ENCODE results near the gene ADGRV1. TPM values are rescaled to one million over a fixed set of nuclear protein-coding genes. Genes with fewer than 3 reads are reported as not detected.
"Not testable (repeated sequence)": the region's sequence is repeated elsewhere in the genome, so short reads cannot be mapped to it uniquely, and the experiment has no call there.

ADGRV1 gene
- total RNA-seq, 4 donors from 2014 or later: 1.9 to 11.3 TPM; not detected in 2

DNA sequence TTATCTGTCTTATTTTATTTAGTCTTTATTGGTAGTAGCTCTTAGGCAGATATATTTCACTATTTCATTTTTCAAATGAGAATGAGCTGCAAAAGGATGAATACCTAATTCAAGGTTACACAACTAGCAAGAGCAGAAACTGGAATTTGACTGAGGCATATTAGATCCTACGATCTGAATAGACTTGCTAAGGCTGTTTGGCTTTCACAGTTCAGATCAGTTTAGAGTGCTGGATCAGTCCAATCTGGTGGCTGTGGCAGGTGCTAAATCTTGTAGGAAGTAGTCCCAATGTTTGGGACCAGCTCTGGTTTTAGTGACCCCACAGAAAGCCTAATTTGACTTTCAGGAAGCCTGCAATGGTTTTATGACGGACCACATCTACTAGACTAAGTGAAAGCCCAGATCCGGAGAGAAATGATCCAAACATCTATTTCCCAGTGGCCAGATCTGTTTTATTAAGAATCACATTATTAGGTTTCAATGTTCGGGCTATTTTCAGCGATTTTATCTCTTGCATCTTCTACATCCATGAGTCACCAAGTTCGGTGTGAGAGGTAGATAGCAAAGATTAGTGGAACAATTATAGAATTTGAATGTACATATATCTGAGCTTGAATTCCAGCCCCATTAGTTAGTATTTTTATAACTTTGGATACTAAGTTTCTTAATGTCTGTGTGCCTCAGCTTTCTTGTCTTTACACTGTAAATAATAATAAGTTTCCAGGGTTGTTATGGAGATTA lies 359.5 kb downstream of the ADGRV1 start:
- intact Hi-C loops (cut with DNase I; ENCODE audit: low total_unique reads): no loop called here
- TF ChIP-seq POLR2A (IDR thresholded peaks at IDR 0.05): no peak
- no peak for TF ChIP-seq CTCF (IDR thresholded peaks at IDR 0.05)
- Histone ChIP-seq H3K36me3 (no peaks in the 10 kb centered on the region), H3K9me3 (no peaks in the 10 kb centered on the region), H3K27ac (no peak overlapping the region), H3K4me3 (no peak overlapping the region), H3K4me1 (no peaks in the 10 kb centered on the region), H3K27me3 (no peaks in the 10 kb centered on the region)
- no peak for DNase-seq

GRCh38 chr5:90921418-90921973 lies 362.9 kb downstream of the ADGRV1 start:
- intact Hi-C loops (cut with DNase I; ENCODE audit: low total_unique reads): no loop called here
- TF ChIP-seq POLR2A (IDR thresholded peaks at IDR 0.05): no peak
- H3K36me3 ChIP-seq: no peaks in the 10 kb centered on the region
- no peak overlapping the region for H3K4me3 ChIP-seq
- no peaks in the 10 kb centered on the region for H3K27me3 ChIP-seq
- no peaks in the 10 kb centered on the region for H3K9me3 ChIP-seq
- no peaks in the 10 kb centered on the region for H3K4me1 ChIP-seq
- DNase-seq: no peak
- H3K27ac ChIP-seq: no peak overlapping the region

DNA sequence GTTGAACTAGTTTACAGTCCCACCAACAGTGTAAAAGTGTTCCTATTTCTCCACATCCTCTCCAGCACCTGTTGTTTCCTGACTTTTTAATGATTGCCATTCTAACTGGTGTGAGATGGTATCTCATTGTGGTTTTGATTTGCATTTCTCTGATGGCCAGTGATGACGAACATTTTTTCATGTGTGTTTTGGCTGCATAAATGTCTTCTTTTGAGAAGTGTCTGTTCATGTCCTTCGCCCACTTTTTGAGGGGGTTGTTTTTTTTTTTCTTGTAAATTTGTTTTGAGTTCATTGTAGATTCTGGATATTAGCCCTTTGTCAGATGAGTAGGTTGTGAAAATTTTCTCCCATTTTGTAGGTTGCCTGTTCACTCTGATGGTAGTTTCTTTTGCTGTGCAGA lies 365.6 kb downstream of the ADGRV1 start:
- H3K9me3 ChIP-seq; H3K4me3 ChIP-seq; H3K27ac ChIP-seq; H3K36me3 ChIP-seq; H3K4me1 ChIP-seq; intact Hi-C loops (cut with DNase I; ENCODE audit: low total_unique reads); H3K27me3 ChIP-seq; DNase-seq: not testable (repeated sequence)

GRCh38 chr5:90929013-90929839 lies 370.6 kb downstream of the ADGRV1 start:
- H3K27me3 ChIP-seq; intact Hi-C loops (cut with DNase I; ENCODE audit: low total_unique reads); H3K9me3 ChIP-seq; DNase-seq; H3K4me3 ChIP-seq; H3K27ac ChIP-seq; H3K4me1 ChIP-seq; H3K36me3 ChIP-seq: not testable (repeated sequence)

- no peak for DNase-seq
- H3K9me3 ChIP-seq: no peaks in the 10 kb centered on the region
Observed at GRCh38 chr5:90930062-90930461, 371.5 kb downstream of the ADGRV1 start.

More at GRCh38 chr5:90930062-90930461, 371.5 kb downstream of the ADGRV1 start:
- TF ChIP-seq CTCF (IDR thresholded peaks at IDR 0.05) (no peak), POLR2A (IDR thresholded peaks at IDR 0.05) (no peak)
- Histone ChIP-seq H3K27ac (no peak overlapping the region), H3K4me1 (no peaks in the 10 kb centered on the region), H3K4me3 (no peak overlapping the region), H3K27me3 (no peaks in the 10 kb centered on the region), H3K36me3 (no peaks in the 10 kb centered on the region)
- intact Hi-C loops (cut with DNase I; ENCODE audit: low total_unique reads): no loop called here
